Measurements from ENCODE around the gene FAM78A.

The FAM78A gene

DNA sequence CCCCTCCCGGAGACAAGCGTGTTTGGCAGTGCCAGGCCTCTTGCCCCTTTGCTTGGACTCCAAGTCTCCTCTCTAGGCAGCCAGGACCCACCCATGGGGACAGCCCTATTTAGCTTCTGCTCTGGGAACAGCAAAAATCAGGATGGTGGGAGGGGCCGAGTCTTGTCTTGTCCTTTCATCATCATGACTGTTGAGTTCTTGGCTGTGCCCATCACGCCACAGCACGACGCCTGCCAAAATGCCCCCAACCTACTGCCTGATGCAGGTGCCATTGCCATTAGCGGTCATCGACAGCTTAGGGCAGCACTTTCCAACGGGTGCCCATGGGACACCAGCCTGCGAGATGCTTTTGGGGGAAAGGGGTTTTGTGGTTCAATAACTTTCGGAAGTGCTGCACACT lies 32.1 kb upstream of the FAM78A start:
- no peak for TF ChIP-seq ZNF274 (IDR thresholded peaks at IDR 0.05; ENCODE audit: low read depth, low read length)
- no peak overlapping the region for H3K4me3 ChIP-seq (ENCODE audit: low read length)

DNA sequence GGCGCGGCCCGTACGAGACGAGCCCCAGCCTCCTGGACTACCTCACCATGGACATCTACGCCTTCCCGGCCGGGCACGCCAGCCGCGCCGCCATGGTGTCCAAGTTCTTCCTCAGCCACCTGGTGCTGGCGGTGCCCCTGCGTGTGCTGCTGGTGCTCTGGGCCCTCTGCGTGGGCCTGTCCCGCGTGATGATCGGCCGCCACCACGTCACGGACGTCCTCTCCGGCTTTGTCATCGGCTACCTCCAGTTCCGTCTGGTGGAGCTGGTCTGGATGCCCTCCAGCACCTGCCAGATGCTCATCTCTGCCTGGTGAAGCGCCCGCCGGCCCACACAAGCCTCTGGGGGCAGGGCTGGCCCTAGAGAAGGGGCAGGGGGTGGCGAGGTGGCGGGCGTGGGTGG lies 31.7 kb upstream of the FAM78A start:
- no peak overlapping the region for H3K4me3 ChIP-seq (ENCODE audit: low read length)
- TF ChIP-seq ZNF274 (IDR thresholded peaks at IDR 0.05; ENCODE audit: low read depth, low read length) = no peak

DNA sequence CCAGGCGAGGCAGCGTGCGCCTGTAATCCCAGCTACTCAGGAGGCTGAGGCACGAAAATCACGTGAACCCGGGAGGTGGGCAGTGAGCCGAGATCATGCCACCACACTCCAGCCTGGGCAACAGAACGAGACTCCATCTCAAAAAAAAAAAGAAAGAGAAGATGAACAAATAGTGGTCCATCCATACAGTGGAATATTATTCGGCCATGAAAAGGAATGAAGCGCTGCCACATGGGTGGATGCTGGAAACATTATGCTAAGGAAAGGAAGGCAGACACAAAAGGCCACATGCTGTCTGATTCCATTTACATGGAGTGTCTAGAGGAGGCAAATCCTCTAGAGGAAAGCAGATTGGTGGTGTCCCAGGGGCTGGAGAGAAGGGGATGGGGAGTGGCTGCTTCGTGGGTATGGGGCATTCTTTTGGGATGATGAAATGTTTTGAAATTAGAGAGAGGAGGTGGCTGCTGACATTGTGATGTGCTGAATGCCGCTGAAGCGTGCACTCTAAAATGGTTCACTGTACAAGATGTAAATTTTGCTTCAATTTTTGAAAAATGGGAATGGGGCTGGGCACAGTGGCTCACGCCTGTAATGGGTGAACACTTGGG lies 30.2 kb upstream of the FAM78A start:
- H3K4me3 ChIP-seq (ENCODE audit: low read length) = no peak overlapping the region
- TF ChIP-seq ZNF274 (IDR thresholded peaks at IDR 0.05; ENCODE audit: low read depth, low read length) = no peak

DNA sequence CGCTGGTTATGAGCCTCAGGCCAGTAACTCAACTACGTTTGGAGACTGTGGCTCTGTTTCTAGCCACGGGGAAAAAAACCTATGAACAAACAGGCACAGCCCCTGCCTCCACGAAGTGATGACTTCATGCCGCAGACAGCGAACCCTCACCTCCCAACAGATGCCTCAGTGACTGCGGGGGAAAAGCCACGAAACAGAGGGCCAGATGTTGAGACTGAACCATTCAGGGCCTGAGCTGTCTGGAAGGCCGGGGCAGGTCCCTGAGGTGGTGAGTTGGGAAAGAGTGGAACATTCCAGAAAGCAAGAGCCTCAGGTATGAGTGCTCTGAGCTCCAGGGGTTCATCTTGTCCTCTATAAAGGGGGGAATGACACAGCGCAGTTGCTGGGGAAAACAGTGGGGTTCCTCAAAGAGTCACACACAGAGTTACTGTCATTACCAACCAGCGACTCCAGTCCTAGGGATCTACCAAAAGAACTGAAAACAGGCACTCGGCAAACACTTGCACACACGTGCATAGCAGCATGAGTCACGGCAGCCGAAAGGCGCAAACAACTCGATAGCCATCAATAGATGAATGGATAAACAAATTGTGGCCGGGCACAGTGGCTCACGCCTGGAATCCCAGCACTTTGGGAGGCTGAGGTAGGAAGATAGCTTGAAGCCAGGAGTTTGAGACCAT lies 28.5 kb upstream of the FAM78A start:
- no peak overlapping the region for H3K4me3 ChIP-seq (ENCODE audit: low read length)
- TF ChIP-seq ZNF274 (IDR thresholded peaks at IDR 0.05; ENCODE audit: low read depth, low read length) = no peak

DNA sequence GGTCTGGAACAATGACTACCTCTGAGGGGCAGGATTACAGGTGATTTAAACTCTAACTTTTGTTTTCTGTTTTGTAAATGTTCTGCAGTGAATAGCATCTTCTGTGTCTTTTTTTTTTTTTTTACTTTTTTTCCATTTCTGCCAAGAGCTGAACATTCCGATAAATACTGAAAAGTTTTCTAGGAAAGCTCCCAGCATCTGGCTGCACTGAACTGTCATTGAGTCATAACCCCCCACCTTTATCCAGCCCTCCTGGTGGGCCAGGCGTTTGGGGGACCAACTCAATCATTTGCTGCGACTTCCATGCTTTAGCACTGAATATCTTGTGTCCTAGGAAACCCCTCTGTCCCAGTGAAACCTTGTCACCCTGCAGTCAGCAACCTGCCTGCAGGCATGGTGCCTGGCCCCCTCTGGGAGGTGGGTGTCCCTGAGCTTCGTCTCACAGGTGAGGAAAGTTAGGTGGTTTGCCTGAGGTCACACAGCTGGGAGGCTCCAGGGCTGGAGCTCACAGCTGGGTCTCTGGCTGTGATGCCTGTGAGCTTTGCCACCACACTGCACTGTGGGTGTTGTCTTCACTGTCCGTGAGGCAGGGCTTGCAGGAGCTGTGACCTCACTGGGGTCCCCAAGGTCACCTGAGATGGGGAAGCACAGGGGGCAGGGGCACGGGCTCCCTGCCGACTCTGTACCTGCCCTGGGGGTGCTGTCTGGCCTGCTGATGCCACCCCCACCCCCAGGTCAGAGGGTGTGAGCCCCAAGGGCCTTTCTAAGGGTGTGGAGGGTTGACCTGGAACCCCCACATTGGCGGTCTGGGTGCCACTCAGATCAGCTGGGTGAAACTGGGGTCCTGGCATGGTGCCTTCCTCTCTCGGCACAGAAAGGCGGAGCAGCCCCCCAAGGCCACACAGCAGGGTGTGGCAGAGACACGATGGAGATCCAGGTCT lies 27.3 kb upstream of the FAM78A start:
- H3K4me3 ChIP-seq (ENCODE audit: low read length) = no peak overlapping the region
- TF ChIP-seq ZNF274 (IDR thresholded peaks at IDR 0.05; ENCODE audit: low read depth, low read length) = no peak

DNA sequence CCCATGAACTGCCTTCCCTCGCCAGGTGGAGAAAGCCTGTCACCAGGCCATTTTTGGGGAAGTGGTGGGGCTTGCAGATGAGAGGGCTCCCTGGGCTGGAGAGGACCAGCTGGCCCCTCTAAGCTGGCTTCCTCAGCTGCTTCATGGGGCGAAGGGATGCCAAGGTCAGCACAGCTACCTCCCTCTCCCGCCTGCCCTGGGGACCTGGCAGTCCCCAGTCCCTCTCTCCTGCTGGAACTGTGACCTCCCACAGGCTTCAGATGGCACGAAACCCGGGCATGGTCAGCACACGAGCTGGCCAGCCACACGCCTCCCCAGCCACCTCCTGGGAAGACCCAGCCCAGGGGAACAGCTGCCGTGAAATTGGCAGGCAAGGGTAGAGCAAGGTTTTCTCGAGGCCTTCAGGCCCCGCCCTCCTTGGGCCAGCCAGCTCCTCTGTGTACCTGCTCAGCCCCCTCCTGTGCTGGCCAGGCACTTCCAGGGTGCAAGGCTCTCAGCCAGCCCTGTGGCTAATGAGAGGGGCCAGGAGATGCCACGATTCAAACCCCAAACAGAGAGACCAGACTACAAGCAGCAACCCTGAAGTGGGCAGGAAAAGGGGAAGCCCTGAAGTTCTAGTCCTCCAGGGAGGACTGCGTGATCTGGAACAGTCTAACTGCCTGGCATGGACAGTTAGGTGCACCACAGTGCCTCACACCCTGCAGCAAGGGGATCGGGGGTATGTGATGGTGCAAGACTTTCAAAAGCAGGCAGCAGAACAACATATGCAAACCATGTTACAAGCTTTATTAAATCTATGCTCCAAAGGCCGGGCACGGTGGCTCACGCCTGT lies 26.1 kb upstream of the FAM78A start:
- no peak overlapping the region for H3K4me3 ChIP-seq (ENCODE audit: low read length)
- TF ChIP-seq ZNF274 (IDR thresholded peaks at IDR 0.05; ENCODE audit: low read depth, low read length) = no peak

DNA sequence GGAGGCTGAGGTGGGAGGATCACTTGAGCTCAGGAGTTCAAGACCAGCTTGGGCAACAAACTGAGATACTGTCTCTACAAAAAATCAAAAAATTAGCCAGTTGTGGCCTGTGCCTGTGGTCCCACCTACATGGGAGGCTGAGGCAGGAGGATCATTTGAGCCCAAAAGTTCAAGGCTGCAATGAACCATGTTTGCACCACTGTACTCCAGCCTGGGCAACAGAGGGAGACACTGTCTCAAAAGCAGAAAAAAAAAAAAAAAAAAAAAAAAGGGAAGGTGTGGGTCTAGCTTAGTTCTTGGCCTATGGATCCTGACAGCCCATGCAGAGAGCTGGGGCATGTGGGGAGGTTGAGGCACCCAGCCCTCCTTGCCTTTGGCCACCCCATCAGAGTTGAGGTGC lies 24.1 kb upstream of the FAM78A start:
- no peak for TF ChIP-seq ZNF274 (IDR thresholded peaks at IDR 0.05; ENCODE audit: low read depth, low read length)
- H3K4me3 ChIP-seq (ENCODE audit: low read length) = no peak overlapping the region

DNA sequence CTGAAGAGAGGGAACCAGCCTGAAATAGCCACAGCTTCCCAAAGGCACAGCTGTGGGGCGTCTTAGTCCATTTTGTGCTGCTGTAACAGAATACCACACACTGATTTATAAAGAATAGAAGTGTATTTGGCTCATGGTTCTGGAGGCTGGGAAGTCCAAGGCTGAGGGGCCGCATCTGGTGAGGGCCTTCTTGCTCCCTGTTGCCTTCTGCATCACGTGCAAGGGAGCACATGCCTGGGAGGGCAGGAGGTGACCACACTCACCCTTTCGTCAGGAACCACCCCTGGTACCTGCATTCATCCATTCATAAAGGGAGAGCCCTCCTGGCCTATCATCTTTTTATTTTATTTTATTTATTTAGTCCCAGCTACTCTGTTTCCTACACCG lies 23.6 kb upstream of the FAM78A start:
- TF ChIP-seq ZNF274 (IDR thresholded peaks at IDR 0.05; ENCODE audit: low read depth, low read length) = no peak
- no peak overlapping the region for H3K4me3 ChIP-seq (ENCODE audit: low read length)

DNA sequence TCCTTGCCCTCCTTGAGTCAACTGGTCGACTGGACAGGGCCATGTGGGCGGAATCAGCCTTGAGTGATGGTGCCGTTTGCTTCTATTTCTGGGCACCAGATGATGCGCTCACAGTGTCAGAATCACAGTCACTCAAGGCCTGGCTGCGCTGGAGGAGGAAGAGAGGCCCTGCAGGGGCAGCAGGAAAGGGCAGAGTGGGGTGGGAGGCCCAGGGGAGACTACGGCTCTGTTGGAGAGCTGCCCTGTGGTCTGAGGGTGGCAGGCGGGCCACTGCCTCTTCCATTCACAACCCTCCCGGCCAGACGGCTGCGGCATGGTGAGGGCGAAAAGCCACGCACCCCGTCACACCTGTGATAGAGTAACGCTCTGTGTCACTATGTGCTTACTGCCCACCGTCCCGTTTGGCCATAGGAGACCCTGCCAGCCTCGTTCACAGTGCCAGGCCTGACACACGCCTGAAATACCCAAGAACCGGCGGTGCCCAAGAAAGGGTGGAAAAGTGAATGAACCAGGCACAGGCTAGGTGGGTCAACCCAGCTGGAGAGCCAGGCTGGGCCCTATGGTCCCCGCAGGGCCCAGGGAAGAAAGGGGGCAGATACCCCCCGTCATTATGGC lies 23.1 kb upstream of the FAM78A start:
- TF ChIP-seq ZNF274 (IDR thresholded peaks at IDR 0.05; ENCODE audit: low read depth, low read length) = no peak
- no peak overlapping the region for H3K4me3 ChIP-seq (ENCODE audit: low read length)

DNA sequence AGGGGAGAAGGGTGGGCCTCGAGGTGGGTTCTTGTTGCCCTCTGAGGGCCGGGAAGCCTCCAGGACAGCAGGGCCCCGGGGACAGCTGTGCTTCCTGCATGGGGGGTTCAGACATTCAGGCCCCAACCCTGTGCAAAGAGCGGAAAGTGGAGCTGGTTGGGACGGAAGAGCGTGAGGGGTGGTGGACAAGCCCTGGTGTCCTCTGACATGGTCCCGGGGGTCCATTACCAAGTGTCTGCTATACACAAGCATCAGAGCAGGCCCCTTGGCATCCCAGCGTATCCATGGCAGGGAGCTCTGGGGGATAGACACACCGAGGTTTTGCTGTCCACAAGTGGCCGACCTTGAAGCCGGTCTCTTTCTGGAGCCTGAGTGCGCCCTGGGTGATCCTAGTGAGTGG lies 22.5 kb upstream of the FAM78A start:
- no peak overlapping the region for H3K4me3 ChIP-seq (ENCODE audit: low read length)
- no peak for TF ChIP-seq ZNF274 (IDR thresholded peaks at IDR 0.05; ENCODE audit: low read depth, low read length)

DNA sequence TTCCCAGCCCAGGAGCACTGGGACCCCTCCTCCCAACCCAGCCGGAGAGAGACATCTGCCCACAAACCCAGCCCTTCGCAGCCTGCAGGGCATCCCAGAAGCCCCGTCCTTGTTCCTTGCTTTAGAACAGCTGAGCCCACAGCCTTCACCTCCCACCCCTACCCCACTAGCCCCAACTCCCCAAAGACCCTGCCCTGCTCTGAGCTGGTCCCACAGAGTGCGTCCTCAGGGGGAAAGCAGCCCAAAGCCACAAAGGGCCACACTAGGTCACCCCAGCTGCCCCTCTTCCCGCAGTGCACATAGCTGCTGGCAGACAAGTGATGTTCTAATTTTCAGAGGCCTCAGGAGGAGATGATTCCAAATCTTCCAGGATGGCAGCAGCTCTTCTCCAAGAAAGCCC lies 22.0 kb upstream of the FAM78A start:
- no peak overlapping the region for H3K4me3 ChIP-seq (ENCODE audit: low read length)
- no peak for TF ChIP-seq ZNF274 (IDR thresholded peaks at IDR 0.05; ENCODE audit: low read depth, low read length)

DNA sequence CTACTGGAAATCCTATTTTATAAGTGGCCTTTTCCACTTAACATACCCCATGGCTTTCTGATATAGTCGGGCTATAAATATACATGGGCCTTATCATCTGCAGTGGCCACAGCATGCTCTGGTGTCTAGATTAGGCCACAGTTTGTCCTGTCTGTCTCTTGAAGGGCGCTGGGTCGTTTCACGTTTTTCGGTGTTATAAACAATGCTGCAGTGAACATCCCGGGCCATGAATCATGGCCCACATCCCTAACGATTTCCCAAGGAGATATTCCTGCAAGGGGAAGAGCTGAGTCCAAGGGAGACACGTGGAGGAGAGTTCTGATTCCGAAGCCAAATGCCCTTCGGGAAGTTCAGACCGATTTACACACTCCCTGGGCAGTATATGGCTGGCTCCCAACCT lies 21.6 kb upstream of the FAM78A start:
- no peak for TF ChIP-seq ZNF274 (IDR thresholded peaks at IDR 0.05; ENCODE audit: low read depth, low read length)
- H3K4me3 ChIP-seq (ENCODE audit: low read length) = no peak overlapping the region

DNA sequence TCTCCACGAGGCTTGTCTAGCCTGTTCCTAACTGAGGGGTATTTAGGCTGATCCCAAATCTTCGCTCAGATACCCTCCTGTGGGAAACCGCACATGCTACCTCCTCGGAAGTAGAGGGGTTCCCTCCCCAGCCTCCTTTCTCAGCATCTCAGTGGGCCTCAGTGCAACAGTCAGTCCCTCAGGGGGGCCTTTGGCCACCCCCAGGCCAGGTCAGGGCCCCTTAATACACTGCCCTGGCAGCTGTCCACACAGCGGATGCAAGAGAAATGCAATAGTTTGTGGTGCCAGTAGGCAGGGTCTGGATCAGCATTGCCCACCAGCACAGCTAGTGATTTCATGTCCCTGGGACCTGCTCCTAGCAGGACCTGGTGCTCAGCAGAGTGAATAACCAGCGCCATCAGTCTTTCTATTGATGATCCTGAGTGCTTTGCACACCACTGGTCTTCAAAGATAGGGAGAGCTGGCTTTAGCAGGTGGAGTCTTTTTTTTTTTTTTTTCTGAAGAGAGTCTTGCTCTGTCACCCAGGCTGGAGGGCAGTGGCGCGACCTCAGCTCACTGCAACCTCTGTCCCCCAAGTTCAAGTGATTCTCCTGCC lies 20.7 kb upstream of the FAM78A start:
- TF ChIP-seq ZNF274 (IDR thresholded peaks at IDR 0.05; ENCODE audit: low read depth, low read length) = no peak

More for the DNA sequence above, 20.7 kb upstream of the FAM78A start:
- H3K4me3 ChIP-seq (ENCODE audit: low read length) = no peak overlapping the region
